HL-60 (cell line): ENCODE data around the gene CDH22.

ENCODE experiments used
- GABPA ChIP-seq: IDR thresholded peaks from 2 replicates; pipeline ENCODE4 v1.6.1; 2012; ENCODE audit warnings: low read depth
- POLR2AphosphoS5 ChIP-seq: IDR thresholded peaks from 2 replicates; pipeline ENCODE4 v1.6.1; 2012; ENCODE audit warnings: low read depth
- TF ChIP-seq, protein P1 (sequence below): IDR thresholded peaks from one replicate; pipeline ENCODE4 v1.5.1; 2011; ENCODE audit warnings: low read length, control low read depth, inconsistent platforms; ENCODE audit not compliant: insufficient read depth
- TF ChIP-seq, protein P2 (sequence below): IDR thresholded peaks from 2 replicates; pipeline ENCODE4 v1.6.1; 2012; ENCODE audit warnings: low read depth; ENCODE audit not compliant: insufficient replicate concordance

DNA sequence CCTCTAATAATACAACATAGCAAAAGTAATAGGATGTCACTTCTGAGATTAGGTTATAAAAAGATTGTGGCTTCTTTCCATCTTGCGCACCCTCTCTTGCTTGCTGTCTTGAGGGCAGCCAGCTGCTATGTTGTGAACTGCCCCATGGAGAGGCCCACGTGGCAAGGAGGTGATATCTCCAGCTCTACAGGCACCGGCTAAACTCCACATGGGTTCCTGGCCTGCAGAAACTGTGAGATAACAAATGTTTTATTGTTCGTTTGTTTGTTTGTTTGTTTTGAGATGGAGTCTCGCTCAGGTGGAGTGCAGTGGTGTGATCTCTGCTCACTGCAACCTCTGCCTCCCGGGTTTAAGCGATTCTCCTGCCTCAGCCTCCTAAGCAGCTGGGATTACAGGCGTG, 152.2 kb downstream of the CDH22 start:
- TF ChIP-seq, protein P1, sequence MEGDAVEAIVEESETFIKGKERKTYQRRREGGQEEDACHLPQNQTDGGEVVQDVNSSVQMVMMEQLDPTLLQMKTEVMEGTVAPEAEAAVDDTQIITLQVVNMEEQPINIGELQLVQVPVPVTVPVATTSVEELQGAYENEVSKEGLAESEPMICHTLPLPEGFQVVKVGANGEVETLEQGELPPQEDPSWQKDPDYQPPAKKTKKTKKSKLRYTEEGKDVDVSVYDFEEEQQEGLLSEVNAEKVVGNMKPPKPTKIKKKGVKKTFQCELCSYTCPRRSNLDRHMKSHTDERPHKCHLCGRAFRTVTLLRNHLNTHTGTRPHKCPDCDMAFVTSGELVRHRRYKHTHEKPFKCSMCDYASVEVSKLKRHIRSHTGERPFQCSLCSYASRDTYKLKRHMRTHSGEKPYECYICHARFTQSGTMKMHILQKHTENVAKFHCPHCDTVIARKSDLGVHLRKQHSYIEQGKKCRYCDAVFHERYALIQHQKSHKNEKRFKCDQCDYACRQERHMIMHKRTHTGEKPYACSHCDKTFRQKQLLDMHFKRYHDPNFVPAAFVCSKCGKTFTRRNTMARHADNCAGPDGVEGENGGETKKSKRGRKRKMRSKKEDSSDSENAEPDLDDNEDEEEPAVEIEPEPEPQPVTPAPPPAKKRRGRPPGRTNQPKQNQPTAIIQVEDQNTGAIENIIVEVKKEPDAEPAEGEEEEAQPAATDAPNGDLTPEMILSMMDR = no peak
- TF ChIP-seq POLR2AphosphoS5 = no peak
- TF ChIP-seq, protein P2, sequence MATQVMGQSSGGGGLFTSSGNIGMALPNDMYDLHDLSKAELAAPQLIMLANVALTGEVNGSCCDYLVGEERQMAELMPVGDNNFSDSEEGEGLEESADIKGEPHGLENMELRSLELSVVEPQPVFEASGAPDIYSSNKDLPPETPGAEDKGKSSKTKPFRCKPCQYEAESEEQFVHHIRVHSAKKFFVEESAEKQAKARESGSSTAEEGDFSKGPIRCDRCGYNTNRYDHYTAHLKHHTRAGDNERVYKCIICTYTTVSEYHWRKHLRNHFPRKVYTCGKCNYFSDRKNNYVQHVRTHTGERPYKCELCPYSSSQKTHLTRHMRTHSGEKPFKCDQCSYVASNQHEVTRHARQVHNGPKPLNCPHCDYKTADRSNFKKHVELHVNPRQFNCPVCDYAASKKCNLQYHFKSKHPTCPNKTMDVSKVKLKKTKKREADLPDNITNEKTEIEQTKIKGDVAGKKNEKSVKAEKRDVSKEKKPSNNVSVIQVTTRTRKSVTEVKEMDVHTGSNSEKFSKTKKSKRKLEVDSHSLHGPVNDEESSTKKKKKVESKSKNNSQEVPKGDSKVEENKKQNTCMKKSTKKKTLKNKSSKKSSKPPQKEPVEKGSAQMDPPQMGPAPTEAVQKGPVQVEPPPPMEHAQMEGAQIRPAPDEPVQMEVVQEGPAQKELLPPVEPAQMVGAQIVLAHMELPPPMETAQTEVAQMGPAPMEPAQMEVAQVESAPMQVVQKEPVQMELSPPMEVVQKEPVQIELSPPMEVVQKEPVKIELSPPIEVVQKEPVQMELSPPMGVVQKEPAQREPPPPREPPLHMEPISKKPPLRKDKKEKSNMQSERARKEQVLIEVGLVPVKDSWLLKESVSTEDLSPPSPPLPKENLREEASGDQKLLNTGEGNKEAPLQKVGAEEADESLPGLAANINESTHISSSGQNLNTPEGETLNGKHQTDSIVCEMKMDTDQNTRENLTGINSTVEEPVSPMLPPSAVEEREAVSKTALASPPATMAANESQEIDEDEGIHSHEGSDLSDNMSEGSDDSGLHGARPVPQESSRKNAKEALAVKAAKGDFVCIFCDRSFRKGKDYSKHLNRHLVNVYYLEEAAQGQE = no peak
- no peak for TF ChIP-seq GABPA
